ENCODE data around the gene HS1BP3.

HS1BP3 gene

GRCh38 chr2:20650877-20651730, at the start of gene HS1BP3:
Gene HS1BP3, minus strand, starts transcription at chr2:20651098. Its CDS starts 35 bp downstream, at chr2:20651063.
- TF ChIP-seq EP300 (IDR thresholded peaks at IDR 0.05; ENCODE audit: borderline replicate concordance) (no peak), CREB1 (IDR thresholded peaks at IDR 0.05; ENCODE audit: low read depth) (peak; percentile 41; the same call in 1 of the 2 replicates), FOXM1 (IDR thresholded peaks at IDR 0.05; ENCODE audit: borderline replicate concordance, low read depth) (no peak), EGR1 (IDR thresholded peaks at IDR 0.05) (no peak), NFIC (IDR thresholded peaks at IDR 0.05) (no peak; the same call in 1 of the 2 replicates), YY1 (IDR thresholded peaks at IDR 0.05; ENCODE audit: low read depth) (no peak), TCF12 (IDR thresholded peaks at IDR 0.05; ENCODE audit: low read depth) (no peak; the same call in 1 of the 2 replicates), TAF1 (IDR thresholded peaks at IDR 0.05; ENCODE audit: low read depth) (peak; percentile 64), USF1 (IDR thresholded peaks at IDR 0.05) (peak; percentile 89), RAD21 (IDR thresholded peaks at IDR 0.05; ENCODE audit: low read depth) (peak; percentile 56; the same call in 1 of the 2 replicates), ZBTB7A (IDR thresholded peaks at IDR 0.05; ENCODE audit: low read depth) (peak; percentile 67), CEBPB (IDR thresholded peaks at IDR 0.05) (no peak), TEAD4 (IDR thresholded peaks at IDR 0.05) (no peak)
- TF ChIP-seq, protein P1, sequence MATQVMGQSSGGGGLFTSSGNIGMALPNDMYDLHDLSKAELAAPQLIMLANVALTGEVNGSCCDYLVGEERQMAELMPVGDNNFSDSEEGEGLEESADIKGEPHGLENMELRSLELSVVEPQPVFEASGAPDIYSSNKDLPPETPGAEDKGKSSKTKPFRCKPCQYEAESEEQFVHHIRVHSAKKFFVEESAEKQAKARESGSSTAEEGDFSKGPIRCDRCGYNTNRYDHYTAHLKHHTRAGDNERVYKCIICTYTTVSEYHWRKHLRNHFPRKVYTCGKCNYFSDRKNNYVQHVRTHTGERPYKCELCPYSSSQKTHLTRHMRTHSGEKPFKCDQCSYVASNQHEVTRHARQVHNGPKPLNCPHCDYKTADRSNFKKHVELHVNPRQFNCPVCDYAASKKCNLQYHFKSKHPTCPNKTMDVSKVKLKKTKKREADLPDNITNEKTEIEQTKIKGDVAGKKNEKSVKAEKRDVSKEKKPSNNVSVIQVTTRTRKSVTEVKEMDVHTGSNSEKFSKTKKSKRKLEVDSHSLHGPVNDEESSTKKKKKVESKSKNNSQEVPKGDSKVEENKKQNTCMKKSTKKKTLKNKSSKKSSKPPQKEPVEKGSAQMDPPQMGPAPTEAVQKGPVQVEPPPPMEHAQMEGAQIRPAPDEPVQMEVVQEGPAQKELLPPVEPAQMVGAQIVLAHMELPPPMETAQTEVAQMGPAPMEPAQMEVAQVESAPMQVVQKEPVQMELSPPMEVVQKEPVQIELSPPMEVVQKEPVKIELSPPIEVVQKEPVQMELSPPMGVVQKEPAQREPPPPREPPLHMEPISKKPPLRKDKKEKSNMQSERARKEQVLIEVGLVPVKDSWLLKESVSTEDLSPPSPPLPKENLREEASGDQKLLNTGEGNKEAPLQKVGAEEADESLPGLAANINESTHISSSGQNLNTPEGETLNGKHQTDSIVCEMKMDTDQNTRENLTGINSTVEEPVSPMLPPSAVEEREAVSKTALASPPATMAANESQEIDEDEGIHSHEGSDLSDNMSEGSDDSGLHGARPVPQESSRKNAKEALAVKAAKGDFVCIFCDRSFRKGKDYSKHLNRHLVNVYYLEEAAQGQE (IDR thresholded peaks at IDR 0.05; ENCODE audit: low read depth), result no peak
- TF ChIP-seq, protein P2, sequence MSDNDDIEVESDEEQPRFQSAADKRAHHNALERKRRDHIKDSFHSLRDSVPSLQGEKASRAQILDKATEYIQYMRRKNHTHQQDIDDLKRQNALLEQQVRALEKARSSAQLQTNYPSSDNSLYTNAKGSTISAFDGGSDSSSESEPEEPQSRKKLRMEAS (IDR thresholded peaks at IDR 0.05), result peak; percentile 51; the same call in 1 of the 2 replicates

GRCh38 chr2:20698916-20699613, 48.2 kb upstream of the HS1BP3 start:
- TF ChIP-seq ZBTB7A (IDR thresholded peaks at IDR 0.05; ENCODE audit: low read depth) (no peak), TAF1 (IDR thresholded peaks at IDR 0.05; ENCODE audit: low read depth) (no peak), TCF12 (IDR thresholded peaks at IDR 0.05; ENCODE audit: low read depth) (no peak), TEAD4 (IDR thresholded peaks at IDR 0.05) (no peak), FOXM1 (IDR thresholded peaks at IDR 0.05; ENCODE audit: borderline replicate concordance, low read depth) (no peak), RAD21 (IDR thresholded peaks at IDR 0.05; ENCODE audit: low read depth) (no peak)
- TF ChIP-seq, protein P1 (IDR thresholded peaks at IDR 0.05; ENCODE audit: low read depth), result no peak

DNA sequence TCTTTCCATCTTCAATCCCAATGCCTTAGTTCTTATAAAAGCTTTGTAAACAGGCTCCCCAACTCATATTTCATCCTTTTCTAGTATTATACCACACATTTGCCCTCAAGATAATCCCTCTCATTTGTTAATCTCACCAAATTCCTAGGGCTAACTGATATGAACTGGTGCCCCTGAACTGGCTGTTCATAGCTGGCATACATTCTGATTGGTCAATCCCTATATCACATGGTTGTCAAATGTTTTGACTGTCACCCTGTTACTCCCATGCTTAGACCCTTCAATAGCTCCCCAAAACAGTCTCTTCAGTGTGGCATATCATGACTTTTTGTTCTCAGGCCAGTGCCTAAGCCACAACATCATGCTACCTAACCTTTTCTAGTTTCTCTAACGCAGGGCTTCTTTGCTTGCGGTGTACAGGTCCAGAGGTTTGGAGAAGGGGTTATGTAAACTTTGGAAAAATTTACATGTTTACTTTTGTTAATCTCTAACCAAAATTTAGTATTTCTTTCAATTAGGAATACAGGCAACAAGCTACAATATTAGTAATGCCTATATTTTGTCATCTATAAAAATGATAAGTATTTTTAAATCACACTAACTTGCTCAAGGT, 46.5 kb upstream of the HS1BP3 start:
- TF ChIP-seq NFIC (IDR thresholded peaks at IDR 0.05), result no peak

DNA sequence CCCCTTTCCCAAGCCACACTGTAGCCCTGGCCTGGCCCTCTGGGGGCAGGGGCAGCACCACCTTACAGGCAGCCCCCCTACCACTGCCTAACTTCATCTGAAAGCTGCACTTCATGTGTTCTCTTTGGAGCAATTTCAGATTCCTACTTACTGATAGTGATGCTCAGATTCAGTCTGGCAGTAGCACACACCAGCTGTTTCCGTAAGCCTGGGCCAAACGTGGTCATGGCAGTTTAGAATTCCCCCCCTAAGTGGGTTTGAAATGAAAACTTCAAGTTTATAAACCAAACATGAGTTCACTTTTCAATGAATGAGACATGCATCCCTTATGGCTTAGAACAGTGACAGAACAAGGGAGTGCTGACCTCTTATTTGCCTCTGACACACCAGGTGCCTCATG, 45.5 kb upstream of the HS1BP3 start:
- no peak for TF ChIP-seq TCF12 (IDR thresholded peaks at IDR 0.05; ENCODE audit: low read depth)
- TF ChIP-seq, protein P1 (IDR thresholded peaks at IDR 0.05; ENCODE audit: low read depth), result no peak
- TF ChIP-seq TAF1 (IDR thresholded peaks at IDR 0.05; ENCODE audit: low read depth), result no peak
- TF ChIP-seq TEAD4 (IDR thresholded peaks at IDR 0.05), result no peak

- no peak for TF ChIP-seq USF1 (IDR thresholded peaks at IDR 0.05)
- no peak for TF ChIP-seq EP300 (IDR thresholded peaks at IDR 0.05; ENCODE audit: borderline replicate concordance)
- no peak for TF ChIP-seq NFIC (IDR thresholded peaks at IDR 0.05)
- TF ChIP-seq FOXM1 (IDR thresholded peaks at IDR 0.05; ENCODE audit: borderline replicate concordance, low read depth), result no peak
- TF ChIP-seq, protein P2 (IDR thresholded peaks at IDR 0.05), result no peak
- TF ChIP-seq EGR1 (IDR thresholded peaks at IDR 0.05), result no peak
- TF ChIP-seq RAD21 (IDR thresholded peaks at IDR 0.05; ENCODE audit: low read depth), result no peak
- no peak for TF ChIP-seq TEAD4 (IDR thresholded peaks at IDR 0.05)
- no peak for TF ChIP-seq TCF12 (IDR thresholded peaks at IDR 0.05; ENCODE audit: low read depth)
- TF ChIP-seq CREB1 (IDR thresholded peaks at IDR 0.05; ENCODE audit: low read depth), result no peak
- no peak for TF ChIP-seq ZBTB7A (IDR thresholded peaks at IDR 0.05; ENCODE audit: low read depth)
- TF ChIP-seq, protein P1 (IDR thresholded peaks at IDR 0.05; ENCODE audit: low read depth), result no peak
- no peak for TF ChIP-seq YY1 (IDR thresholded peaks at IDR 0.05; ENCODE audit: low read depth)
- no peak for TF ChIP-seq CEBPB (IDR thresholded peaks at IDR 0.05)
- no peak for TF ChIP-seq TAF1 (IDR thresholded peaks at IDR 0.05; ENCODE audit: low read depth)
These were observed 42.4 kb upstream of the HS1BP3 start for GRCh38 chr2:20693317-20693716.
